ENCODE data around the gene EIF3CL.
"Not testable (repeated sequence)": the region's sequence is repeated elsewhere in the genome, so short reads cannot be mapped to it uniquely, and the experiment has no call there.

GRCh38 chr16:28374281-28374680 is 29.4 kb downstream of the EIF3CL start:
- TF ChIP-seq POLR2AphosphoS2 (conservative IDR thresholded peaks at IDR 0.05; ENCODE audit: low read length); CTCF (IDR thresholded peaks at IDR 0.05); CHD4 (IDR thresholded peaks at IDR 0.05; ENCODE audit: borderline replicate concordance); MYC (IDR thresholded peaks at IDR 0.05; ENCODE audit: borderline replicate concordance, low read length); RNF2 (IDR thresholded peaks at IDR 0.05; ENCODE audit: borderline replicate concordance, low read depth); RFX5 (IDR thresholded peaks at IDR 0.05): not testable (repeated sequence)
